Ureter (tissue), 1 donor: ENCODE results near the gene RALGAPB. TPM values are rescaled to one million over a fixed set of nuclear protein-coding genes. Genes with fewer than 3 reads are reported as not detected.
"Not testable (repeated sequence)": the region's sequence is repeated elsewhere in the genome, so short reads cannot be mapped to it uniquely, and the experiment has no call there.

Experiments used
- DNase-seq: peaks from one replicate; pipeline ENCODE4 v3.0.0-alpha.2; 2020; ENCODE audit warnings: low spot score
- total RNA-seq: library from RNA; stranded (reverse); gene quantifications from one replicate; pipeline ENCODE4 v1.2.4, GENCODE V29; 2023
- donor health status: DM: yes; HTN: yes; CAD: no.

RALGAPB gene
- total RNA-seq, 1 donor from 2014 or later: 67.9 TPM

GRCh38 chr20:38584099-38584763, 111.6 kb downstream of the RALGAPB start:
- DNase-seq: no peak

GRCh38 chr20:38585404-38586180, 112.9 kb downstream of the RALGAPB start:
- peak; percentile 13 for DNase-seq

GRCh38 chr20:38586181-38586525, 113.5 kb downstream of the RALGAPB start:
- no peak for DNase-seq

GRCh38 chr20:38588303-38588702, 115.7 kb downstream of the RALGAPB start:
- peak; percentile 22 for DNase-seq

GRCh38 chr20:38589351-38589750, 116.7 kb downstream of the RALGAPB start:
- no peak for DNase-seq

- peak; percentile 3 for DNase-seq
Observed at GRCh38 chr20:38589967-38590675, 117.5 kb downstream of the RALGAPB start.

- DNase-seq: peak; percentile 32
Observed at GRCh38 chr20:38590676-38591473, 118.2 kb downstream of the RALGAPB start.

GRCh38 chr20:38591474-38592410, 119.1 kb downstream of the RALGAPB start:
- DNase-seq: peak; percentile 26

GRCh38 chr20:38592411-38592790, 119.8 kb downstream of the RALGAPB start:
- DNase-seq: peak; percentile 3

GRCh38 chr20:38594281-38594680, 121.6 kb downstream of the RALGAPB start:
- not testable (repeated sequence) for DNase-seq

- not testable (repeated sequence) for DNase-seq
Observed at GRCh38 chr20:38595886-38596285, 123.2 kb downstream of the RALGAPB start.

- DNase-seq: peak; percentile 78
Observed at GRCh38 chr20:38599410-38599882, 126.8 kb downstream of the RALGAPB start.

GRCh38 chr20:38600057-38600456, 127.4 kb downstream of the RALGAPB start:
- no peak for DNase-seq

GRCh38 chr20:38601216-38602184, 128.9 kb downstream of the RALGAPB start, which contains the start of gene ARHGAP40:
TSS of gene ARHGAP40 (plus strand) at chr20:38601809.
- peak; percentile 55 for DNase-seq

- DNase-seq: no peak
Observed at GRCh38 chr20:38602185-38602581, 129.5 kb downstream of the RALGAPB start.

GRCh38 chr20:38603286-38603685, 130.6 kb downstream of the RALGAPB start:
- DNase-seq: no peak

GRCh38 chr20:38604873-38605303, 132.2 kb downstream of the RALGAPB start:
- DNase-seq: no peak

GRCh38 chr20:38607351-38607750, 134.7 kb downstream of the RALGAPB start:
- no peak for DNase-seq

GRCh38 chr20:38608188-38608587, 135.5 kb downstream of the RALGAPB start:
- DNase-seq: no peak
